Colon (tissue), 2 donors: ENCODE results near the gene OR10H1.
"Not testable (repeated sequence)": the region's sequence is repeated elsewhere in the genome, so short reads cannot be mapped to it uniquely, and the experiment has no call there.

Experiments
- FAIRE-seq: peaks from 2 replicates; lab custom pipeline; 2012; peaks lifted over from hg19 to GRCh38; lab: Jason Lieb, UNC
- donor health status: control.
- donor health status: control.

OR10H1 gene

GRCh38 chr19:15828611-15829305 lies 13.3 kb upstream of the OR10H1 start:
- not testable (repeated sequence) for FAIRE-seq

- FAIRE-seq, result no peak
Measured at GRCh38 chr19:15828121-15828610, 12.7 kb upstream of the OR10H1 start.

GRCh38 chr19:15825753-15826152 lies 10.3 kb upstream of the OR10H1 start:
- FAIRE-seq, result no peak

GRCh38 chr19:15820646-15821045 lies 5.2 kb upstream of the OR10H1 start:
- no peak for FAIRE-seq

- FAIRE-seq, result no peak
Measured at GRCh38 chr19:15813916-15814315, 1.5 kb downstream of the OR10H1 start.

- FAIRE-seq, result no peak
Measured at GRCh38 chr19:15812060-15812722, 3.3 kb downstream of the OR10H1 start.

GRCh38 chr19:15811476-15811875 lies 4.0 kb downstream of the OR10H1 start:
- no peak for FAIRE-seq

- no peak for FAIRE-seq
Measured at GRCh38 chr19:15810335-15810734, 5.1 kb downstream of the OR10H1 start.

- FAIRE-seq, result not testable (repeated sequence)
Measured at GRCh38 chr19:15794279-15794678, 21.2 kb downstream of the OR10H1 start.

GRCh38 chr19:15790096-15790495 lies 25.4 kb downstream of the OR10H1 start:
- FAIRE-seq, result no peak

GRCh38 chr19:15788594-15789270 lies 26.7 kb downstream of the OR10H1 start:
- FAIRE-seq, result no peak

GRCh38 chr19:15787611-15788155 lies 27.8 kb downstream of the OR10H1 start, which contains the start of gene OR10H5:
Gene OR10H5 (plus strand): TSS chr19:15787661. CDS start chr19:15794049, 6,388 bp downstream.
- no peak for FAIRE-seq

GRCh38 chr19:15782896-15783295 lies 32.6 kb downstream of the OR10H1 start:
- not testable (repeated sequence) for FAIRE-seq

GRCh38 chr19:15782211-15782610 lies 33.3 kb downstream of the OR10H1 start:
- FAIRE-seq, result no peak

- no peak for FAIRE-seq
Measured at GRCh38 chr19:15781661-15782060, 33.8 kb downstream of the OR10H1 start.

- no peak for FAIRE-seq
Measured at GRCh38 chr19:15780610-15781418, 34.6 kb downstream of the OR10H1 start.

- FAIRE-seq, result no peak
Measured at GRCh38 chr19:15779756-15780476, 35.5 kb downstream of the OR10H1 start.

- no peak for FAIRE-seq
Measured at GRCh38 chr19:15776991-15777970, 38.2 kb downstream of the OR10H1 start.

GRCh38 chr19:15776264-15776663 lies 39.2 kb downstream of the OR10H1 start:
- FAIRE-seq, result no peak

- no peak for FAIRE-seq
Measured at GRCh38 chr19:15775249-15775648, 40.2 kb downstream of the OR10H1 start.
